SK-N-SH treated with all-trans-retinoic acid at 6 μM for 48 hours (cell line): ENCODE results near the gene BMPR1B.

Source experiments
- ATAC-seq: fragments of 200-7000 bp; cut with Tn5 transposase; 3 replicates; pipeline ENCODE4 v1.9.1; 2020; ENCODE audit warnings: mild to moderate bottlenecking, moderate library complexity
- ARNTL ChIP-seq: fragments of 450-650 bp; formaldehyde crosslinking; IDR thresholded peaks from 2 replicates; pipeline ENCODE4 v1.5.0; 2020; ENCODE audit warnings: low read depth, mild to moderate bottlenecking, moderate library complexity, borderline replicate concordance
- BACH2 ChIP-seq: fragments of 250-450 bp; sonication (Bioruptor Pico); IDR thresholded peaks from 2 replicates; pipeline ENCODE4 v1.9.0; 2021; ENCODE audit warnings: mild to moderate bottlenecking, borderline replicate concordance
- CSDC2 ChIP-seq: fragments of 250-450 bp; sonication (Bioruptor Pico); IDR thresholded peaks from 2 replicates; pipeline ENCODE4 v1.5.0; 2020; ENCODE audit warnings: mild to moderate bottlenecking, moderate library complexity
- ESRRG ChIP-seq: fragments of 250-450 bp; sonication (Bioruptor Pico); IDR thresholded peaks from 2 replicates; pipeline ENCODE4 v1.6.1; 2021; ENCODE audit warnings: mild to moderate bottlenecking
- GLIS3 ChIP-seq: fragments of 250-450 bp; sonication (Bioruptor Pico); IDR thresholded peaks from 2 replicates; pipeline ENCODE4 v1.5.0; 2020; ENCODE audit warnings: mild to moderate bottlenecking, moderate library complexity
- ISL1 ChIP-seq: fragments of 250-450 bp; sonication (Bioruptor Pico); IDR thresholded peaks from 2 replicates; pipeline ENCODE4 v2.1.2; 2022; ENCODE audit warnings: mild to moderate bottlenecking, moderate library complexity
- OSR1 ChIP-seq: fragments of 250-450 bp; sonication (Bioruptor Pico); IDR thresholded peaks from 2 replicates; pipeline ENCODE4 v1.8.0; 2022; ENCODE audit warnings: moderate library complexity, mild to moderate bottlenecking, inconsistent platforms
- PPARA ChIP-seq: fragments of 250-450 bp; sonication (Bioruptor Pico); IDR thresholded peaks from 2 replicates; pipeline ENCODE4 v1.5.0; 2020; ENCODE audit warnings: mild to moderate bottlenecking, borderline replicate concordance
- SNAI2 ChIP-seq: fragments of 250-450 bp; sonication (Bioruptor Pico); IDR thresholded peaks from 2 replicates; pipeline ENCODE4 v1.5.0; 2020; ENCODE audit warnings: mild to moderate bottlenecking, moderate library complexity
- TCF4 ChIP-seq: fragments of 250-450 bp; sonication (Bioruptor Pico); IDR thresholded peaks from 2 replicates; pipeline ENCODE4 v1.8.0; 2021; ENCODE audit warnings: mild to moderate bottlenecking, moderate library complexity, borderline replicate concordance
- TOX ChIP-seq: fragments of 250-450 bp; sonication (Bioruptor Pico); IDR thresholded peaks from 2 replicates; pipeline ENCODE4 v1.8.0; 2021; ENCODE audit warnings: mild to moderate bottlenecking, moderate library complexity, borderline replicate concordance
- ZC3H10 ChIP-seq: fragments of 250-450 bp; sonication (Bioruptor Pico); IDR thresholded peaks from 2 replicates; pipeline ENCODE4 v1.5.1; 2021; ENCODE audit warnings: mild to moderate bottlenecking, moderate library complexity
- ZFP3 ChIP-seq: fragments of 250-450 bp; sonication (Bioruptor Pico); IDR thresholded peaks from 2 replicates; pipeline ENCODE4 v1.5.0; 2020; ENCODE audit warnings: mild to moderate bottlenecking, moderate library complexity
- ZFP30 ChIP-seq: fragments of 450-650 bp; formaldehyde crosslinking; IDR thresholded peaks from 2 replicates; pipeline ENCODE4 v1.5.0; 2022; ENCODE audit warnings: mild to moderate bottlenecking, moderate library complexity
- ZNF565 ChIP-seq: fragments of 450-650 bp; formaldehyde crosslinking; conservative IDR thresholded peaks from 2 replicates; pipeline ENCODE4 v1.5.0; 2020; ENCODE audit warnings: low read depth, mild to moderate bottlenecking, moderate library complexity
- ZNF70 ChIP-seq: fragments of 450-650 bp; formaldehyde crosslinking; IDR thresholded peaks from 2 replicates; pipeline ENCODE4 v1.5.0; 2020; ENCODE audit warnings: mild to moderate bottlenecking, moderate library complexity
- ZNF8 ChIP-seq: fragments of 450-650 bp; formaldehyde crosslinking; IDR thresholded peaks from 2 replicates; pipeline ENCODE4 v1.5.0; 2020; ENCODE audit warnings: mild to moderate bottlenecking, moderate library complexity
- TF ChIP-seq, protein P1 (sequence below): fragments of 250-450 bp; sonication (Bioruptor Pico); IDR thresholded peaks from 2 replicates; pipeline ENCODE4 v1.8.0; 2020; ENCODE audit warnings: mild to moderate bottlenecking, moderate library complexity, borderline replicate concordance
- TF ChIP-seq, protein P2 (sequence below): fragments of 250-450 bp; sonication (Bioruptor Pico); IDR thresholded peaks from 2 replicates; pipeline ENCODE4 v1.5.0; 2020; ENCODE audit warnings: mild to moderate bottlenecking, moderate library complexity
- TF ChIP-seq, protein P3 (sequence below): fragments of 250-450 bp; sonication (Bioruptor Pico); IDR thresholded peaks from 2 replicates; pipeline ENCODE4 v1.5.1; 2020; ENCODE audit warnings: low read depth, mild to moderate bottlenecking, moderate library complexity
- TF ChIP-seq, protein P4 (sequence below): fragments of 250-450 bp; sonication (Bioruptor Pico); IDR thresholded peaks from 2 replicates; pipeline ENCODE4 v1.8.0; 2021; ENCODE audit warnings: low read depth, mild to moderate bottlenecking, moderate library complexity, borderline replicate concordance
- TF ChIP-seq, protein P5 (sequence below): fragments of 250-450 bp; sonication (Bioruptor Pico); IDR thresholded peaks from 2 replicates; pipeline ENCODE4 v1.5.1; 2021; ENCODE audit warnings: mild to moderate bottlenecking, moderate library complexity

BMPR1B gene

DNA sequence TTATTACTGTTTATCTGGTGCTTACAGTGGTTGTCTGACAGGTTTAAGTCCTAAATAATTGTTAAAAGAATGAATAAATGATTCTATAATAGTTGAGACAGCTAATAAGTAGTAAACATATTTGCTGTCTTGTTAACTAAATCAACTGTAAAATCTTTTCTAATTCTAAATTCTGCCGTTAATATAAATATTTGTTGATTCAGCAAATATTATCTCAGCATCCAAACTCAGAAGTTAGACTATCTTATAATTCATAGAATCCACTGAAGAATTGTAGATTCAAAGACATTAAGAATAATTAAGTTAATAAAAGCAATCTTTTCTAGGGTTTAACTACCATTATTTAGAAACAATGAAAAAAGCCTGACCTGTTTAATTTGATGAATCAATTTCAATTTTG is 256.3 kb downstream of the BMPR1B start:
- TF ChIP-seq ARNTL = no peak
- TF ChIP-seq SNAI2 (CRISPR knock-in tag) = no peak
- no peak for ATAC-seq

DNA sequence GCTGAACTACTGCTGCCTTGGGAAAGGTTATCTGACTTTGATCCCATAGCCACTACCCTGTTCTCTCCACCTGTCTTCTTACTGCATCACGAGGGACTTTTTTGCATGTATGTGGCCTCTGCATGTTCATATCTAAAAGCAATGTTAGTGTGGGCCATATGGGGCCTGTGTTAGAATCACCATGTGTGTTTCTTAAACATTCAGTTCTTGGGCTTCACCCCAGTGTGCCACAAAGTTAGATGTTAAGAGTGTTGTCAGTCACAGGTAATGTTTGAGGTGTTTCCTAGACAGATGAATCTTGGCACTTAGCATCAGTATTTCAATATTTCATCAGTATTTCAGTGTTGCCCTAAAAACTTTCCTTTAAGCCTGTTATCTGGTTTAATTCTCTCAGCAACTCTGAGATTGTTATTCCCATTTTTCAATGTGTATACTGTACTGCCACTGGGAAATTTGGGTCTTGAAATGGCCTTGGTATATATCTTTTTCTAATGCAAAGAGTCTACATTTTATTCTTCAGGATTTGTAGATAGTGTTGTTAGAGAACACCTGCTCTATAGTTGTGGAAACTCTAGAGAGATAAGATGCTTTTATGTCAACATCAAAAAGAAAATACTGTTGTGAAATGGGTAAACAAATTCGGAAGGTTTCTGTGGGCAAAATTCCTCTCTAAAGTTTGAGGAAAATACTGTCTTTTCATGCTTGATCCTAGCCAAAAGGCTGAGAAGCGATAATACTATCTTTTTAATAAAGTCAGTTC is 259.7 kb downstream of the BMPR1B start:
- TF ChIP-seq ZFP3 (CRISPR knock-in tag) (no peak), BACH2 (no peak)
- TF ChIP-seq, protein P1, sequence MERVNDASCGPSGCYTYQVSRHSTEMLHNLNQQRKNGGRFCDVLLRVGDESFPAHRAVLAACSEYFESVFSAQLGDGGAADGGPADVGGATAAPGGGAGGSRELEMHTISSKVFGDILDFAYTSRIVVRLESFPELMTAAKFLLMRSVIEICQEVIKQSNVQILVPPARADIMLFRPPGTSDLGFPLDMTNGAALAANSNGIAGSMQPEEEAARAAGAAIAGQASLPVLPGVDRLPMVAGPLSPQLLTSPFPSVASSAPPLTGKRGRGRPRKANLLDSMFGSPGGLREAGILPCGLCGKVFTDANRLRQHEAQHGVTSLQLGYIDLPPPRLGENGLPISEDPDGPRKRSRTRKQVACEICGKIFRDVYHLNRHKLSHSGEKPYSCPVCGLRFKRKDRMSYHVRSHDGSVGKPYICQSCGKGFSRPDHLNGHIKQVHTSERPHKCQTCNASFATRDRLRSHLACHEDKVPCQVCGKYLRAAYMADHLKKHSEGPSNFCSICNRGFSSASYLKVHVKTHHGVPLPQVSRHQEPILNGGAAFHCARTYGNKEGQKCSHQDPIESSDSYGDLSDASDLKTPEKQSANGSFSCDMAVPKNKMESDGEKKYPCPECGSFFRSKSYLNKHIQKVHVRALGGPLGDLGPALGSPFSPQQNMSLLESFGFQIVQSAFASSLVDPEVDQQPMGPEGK = no peak
- ATAC-seq = no peak

DNA sequence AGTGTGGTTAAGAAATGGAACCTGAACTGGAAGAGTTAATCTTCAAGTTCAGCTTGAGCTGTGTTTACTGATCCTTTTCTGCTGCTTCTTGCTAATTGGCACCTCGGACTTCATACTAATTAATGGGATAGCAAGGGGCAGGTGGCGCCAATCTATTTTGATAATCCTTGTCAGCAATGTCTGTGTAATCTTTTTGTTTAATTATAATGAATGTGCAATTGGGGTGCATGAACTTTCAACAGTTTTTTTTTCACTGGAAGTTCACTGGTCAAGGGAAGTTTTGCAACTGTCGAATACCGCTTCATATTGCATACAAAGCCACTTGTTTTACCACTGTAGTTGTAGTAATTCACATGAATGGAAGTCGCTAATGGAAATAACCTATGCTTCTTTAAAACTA is 261.0 kb downstream of the BMPR1B start:
- no peak for ATAC-seq
- no peak for TF ChIP-seq TCF4 (CRISPR knock-in tag)
- TF ChIP-seq, protein P1 = no peak
- no peak for TF ChIP-seq PPARA (CRISPR knock-in tag)
- no peak for TF ChIP-seq CSDC2 (CRISPR knock-in tag)
- TF ChIP-seq BACH2 = no peak
- no peak for TF ChIP-seq ESRRG (CRISPR knock-in tag)
- no peak for TF ChIP-seq TOX (CRISPR knock-in tag)
- TF ChIP-seq ZFP30 (CRISPR knock-in tag) = no peak
- TF ChIP-seq ZNF565 (CRISPR knock-in tag) = no peak
- TF ChIP-seq, protein P2, sequence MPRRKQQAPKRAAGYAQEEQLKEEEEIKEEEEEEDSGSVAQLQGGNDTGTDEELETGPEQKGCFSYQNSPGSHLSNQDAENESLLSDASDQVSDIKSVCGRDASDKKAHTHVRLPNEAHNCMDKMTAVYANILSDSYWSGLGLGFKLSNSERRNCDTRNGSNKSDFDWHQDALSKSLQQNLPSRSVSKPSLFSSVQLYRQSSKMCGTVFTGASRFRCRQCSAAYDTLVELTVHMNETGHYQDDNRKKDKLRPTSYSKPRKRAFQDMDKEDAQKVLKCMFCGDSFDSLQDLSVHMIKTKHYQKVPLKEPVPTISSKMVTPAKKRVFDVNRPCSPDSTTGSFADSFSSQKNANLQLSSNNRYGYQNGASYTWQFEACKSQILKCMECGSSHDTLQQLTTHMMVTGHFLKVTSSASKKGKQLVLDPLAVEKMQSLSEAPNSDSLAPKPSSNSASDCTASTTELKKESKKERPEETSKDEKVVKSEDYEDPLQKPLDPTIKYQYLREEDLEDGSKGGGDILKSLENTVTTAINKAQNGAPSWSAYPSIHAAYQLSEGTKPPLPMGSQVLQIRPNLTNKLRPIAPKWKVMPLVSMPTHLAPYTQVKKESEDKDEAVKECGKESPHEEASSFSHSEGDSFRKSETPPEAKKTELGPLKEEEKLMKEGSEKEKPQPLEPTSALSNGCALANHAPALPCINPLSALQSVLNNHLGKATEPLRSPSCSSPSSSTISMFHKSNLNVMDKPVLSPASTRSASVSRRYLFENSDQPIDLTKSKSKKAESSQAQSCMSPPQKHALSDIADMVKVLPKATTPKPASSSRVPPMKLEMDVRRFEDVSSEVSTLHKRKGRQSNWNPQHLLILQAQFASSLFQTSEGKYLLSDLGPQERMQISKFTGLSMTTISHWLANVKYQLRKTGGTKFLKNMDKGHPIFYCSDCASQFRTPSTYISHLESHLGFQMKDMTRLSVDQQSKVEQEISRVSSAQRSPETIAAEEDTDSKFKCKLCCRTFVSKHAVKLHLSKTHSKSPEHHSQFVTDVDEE (CRISPR knock-in tag) = no peak
- no peak for TF ChIP-seq SNAI2 (CRISPR knock-in tag)
- no peak for TF ChIP-seq ZNF70 (CRISPR knock-in tag)
- no peak for TF ChIP-seq OSR1 (CRISPR knock-in tag)
- TF ChIP-seq, protein P3, sequence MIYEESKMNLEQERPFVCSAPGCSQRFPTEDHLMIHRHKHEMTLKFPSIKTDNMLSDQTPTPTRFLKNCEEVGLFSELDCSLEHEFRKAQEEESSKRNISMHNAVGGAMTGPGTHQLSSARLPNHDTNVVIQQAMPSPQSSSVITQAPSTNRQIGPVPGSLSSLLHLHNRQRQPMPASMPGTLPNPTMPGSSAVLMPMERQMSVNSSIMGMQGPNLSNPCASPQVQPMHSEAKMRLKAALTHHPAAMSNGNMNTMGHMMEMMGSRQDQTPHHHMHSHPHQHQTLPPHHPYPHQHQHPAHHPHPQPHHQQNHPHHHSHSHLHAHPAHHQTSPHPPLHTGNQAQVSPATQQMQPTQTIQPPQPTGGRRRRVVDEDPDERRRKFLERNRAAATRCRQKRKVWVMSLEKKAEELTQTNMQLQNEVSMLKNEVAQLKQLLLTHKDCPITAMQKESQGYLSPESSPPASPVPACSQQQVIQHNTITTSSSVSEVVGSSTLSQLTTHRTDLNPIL (CRISPR knock-in tag) = no peak
- TF ChIP-seq, protein P4, sequence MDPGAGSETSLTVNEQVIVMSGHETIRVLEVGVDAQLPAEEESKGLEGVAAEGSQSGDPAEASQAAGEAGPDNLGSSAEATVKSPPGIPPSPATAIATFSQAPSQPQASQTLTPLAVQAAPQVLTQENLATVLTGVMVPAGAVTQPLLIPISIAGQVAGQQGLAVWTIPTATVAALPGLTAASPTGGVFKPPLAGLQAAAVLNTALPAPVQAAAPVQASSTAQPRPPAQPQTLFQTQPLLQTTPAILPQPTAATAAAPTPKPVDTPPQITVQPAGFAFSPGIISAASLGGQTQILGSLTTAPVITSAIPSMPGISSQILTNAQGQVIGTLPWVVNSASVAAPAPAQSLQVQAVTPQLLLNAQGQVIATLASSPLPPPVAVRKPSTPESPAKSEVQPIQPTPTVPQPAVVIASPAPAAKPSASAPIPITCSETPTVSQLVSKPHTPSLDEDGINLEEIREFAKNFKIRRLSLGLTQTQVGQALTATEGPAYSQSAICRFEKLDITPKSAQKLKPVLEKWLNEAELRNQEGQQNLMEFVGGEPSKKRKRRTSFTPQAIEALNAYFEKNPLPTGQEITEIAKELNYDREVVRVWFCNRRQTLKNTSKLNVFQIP = no peak
- no peak for TF ChIP-seq GLIS3
- no peak for TF ChIP-seq ZNF8 (CRISPR knock-in tag)
- no peak for TF ChIP-seq ISL1 (CRISPR knock-in tag)
- TF ChIP-seq, protein P5, sequence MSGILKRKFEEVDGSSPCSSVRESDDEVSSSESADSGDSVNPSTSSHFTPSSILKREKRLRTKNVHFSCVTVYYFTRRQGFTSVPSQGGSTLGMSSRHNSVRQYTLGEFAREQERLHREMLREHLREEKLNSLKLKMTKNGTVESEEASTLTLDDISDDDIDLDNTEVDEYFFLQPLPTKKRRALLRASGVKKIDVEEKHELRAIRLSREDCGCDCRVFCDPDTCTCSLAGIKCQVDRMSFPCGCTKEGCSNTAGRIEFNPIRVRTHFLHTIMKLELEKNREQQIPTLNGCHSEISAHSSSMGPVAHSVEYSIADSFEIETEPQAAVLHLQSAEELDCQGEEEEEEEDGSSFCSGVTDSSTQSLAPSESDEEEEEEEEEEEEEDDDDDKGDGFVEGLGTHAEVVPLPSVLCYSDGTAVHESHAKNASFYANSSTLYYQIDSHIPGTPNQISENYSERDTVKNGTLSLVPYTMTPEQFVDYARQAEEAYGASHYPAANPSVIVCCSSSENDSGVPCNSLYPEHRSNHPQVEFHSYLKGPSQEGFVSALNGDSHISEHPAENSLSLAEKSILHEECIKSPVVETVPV (CRISPR knock-in tag) = no peak
- no peak for TF ChIP-seq ZC3H10 (CRISPR knock-in tag)
- TF ChIP-seq, all 23 proteins: peak for 0
